GM21526 (cell line): Measurements from ENCODE around the gene NCAPD2.
"Not testable (repeated sequence)": the region's sequence is repeated elsewhere in the genome, so short reads cannot be mapped to it uniquely, and the experiment has no call there.

Experiments used
- ATAC-seq: cut with Tn5 transposase; IDR thresholded peaks from one replicate; pipeline ENCODE4 v1.9.1; 2021; ENCODE audit warnings: moderate library complexity; ENCODE audit not compliant: unreplicated experiment, low FRiP score

The NCAPD2 gene

DNA sequence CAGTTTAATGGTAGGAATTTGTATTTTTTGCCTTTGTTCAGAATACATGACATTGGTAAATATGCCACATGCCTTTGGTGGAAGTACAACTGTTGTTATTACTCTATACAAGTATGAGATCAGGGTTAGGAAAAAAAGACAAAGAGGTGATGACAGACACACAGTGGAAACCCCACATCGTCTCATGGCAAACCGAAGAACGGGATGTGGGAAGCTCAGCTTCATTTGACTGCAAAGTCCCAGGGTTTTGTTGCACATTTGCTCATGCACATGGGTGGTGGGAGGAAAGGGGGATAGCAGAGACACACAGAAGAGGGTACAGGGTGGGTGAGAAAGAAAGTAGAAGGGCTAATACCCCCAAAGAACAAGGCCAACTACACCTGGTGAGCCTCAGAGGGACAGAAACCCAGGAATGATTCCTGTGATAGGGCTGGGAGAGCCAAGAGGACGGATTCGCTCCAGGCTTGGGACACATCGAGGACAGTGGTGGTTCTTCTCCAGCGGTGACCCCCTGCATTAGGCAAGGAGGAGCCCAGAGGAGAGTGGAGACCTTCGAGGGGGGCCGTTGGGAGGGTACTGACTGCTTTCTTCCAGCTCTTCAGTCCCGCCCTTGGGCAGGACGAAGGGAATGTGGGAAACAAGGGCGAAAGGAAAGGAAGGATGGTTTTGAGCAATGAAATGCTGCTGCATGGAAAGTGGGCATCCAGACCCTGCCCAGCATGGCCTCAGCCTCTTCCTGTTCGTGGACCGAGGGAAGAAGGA, 31.5 kb upstream of the NCAPD2 start:
- ATAC-seq, result peak; percentile 5

- no peak for ATAC-seq
Observed at GRCh38 chr12:6463216-6463615, 30.7 kb upstream of the NCAPD2 start.

DNA sequence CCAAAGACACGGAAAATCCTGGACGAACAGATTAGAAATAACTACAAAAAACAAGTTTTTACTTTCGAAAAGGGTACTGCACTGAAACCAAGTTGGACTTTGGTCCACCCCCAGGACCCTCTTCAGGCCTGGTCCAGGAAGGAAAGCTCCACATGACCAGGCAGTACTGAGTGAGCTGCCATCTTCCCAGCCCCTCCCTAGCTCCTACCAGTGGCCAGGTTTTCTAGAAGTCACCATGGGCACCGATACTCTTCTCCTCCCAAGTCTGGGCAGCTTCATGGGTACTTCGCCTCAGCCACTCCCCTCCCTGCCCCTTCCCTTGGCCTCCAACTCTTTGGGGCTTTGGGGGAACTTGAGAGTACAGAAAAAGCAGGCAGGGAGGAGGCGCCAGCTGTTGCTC, 30.0 kb upstream of the NCAPD2 start:
- ATAC-seq, result no peak

DNA sequence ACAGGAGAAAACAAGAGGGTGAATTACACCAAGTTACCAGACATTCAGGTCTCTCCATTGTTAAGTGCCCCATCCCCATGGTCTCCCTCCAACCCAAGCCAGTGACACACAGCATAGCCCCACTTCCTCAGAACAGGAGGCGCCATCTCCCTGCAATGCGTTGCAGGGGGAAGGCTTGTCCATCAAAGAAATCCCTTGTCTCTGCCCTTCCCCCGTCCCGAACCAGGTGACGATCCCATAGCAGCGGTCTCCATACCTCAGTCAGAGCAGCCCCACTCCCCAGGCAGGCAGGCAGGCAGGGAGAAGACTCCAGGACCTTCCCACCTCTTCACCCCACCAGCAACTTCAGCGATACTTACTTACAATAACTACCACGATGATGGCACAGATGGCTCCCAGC, 29.4 kb upstream of the NCAPD2 start:
- ATAC-seq, result no peak

- no peak for ATAC-seq
Observed at GRCh38 chr12:6465467-6466183, 28.3 kb upstream of the NCAPD2 start.

- ATAC-seq, result no peak
Observed at GRCh38 chr12:6466184-6466573, 27.7 kb upstream of the NCAPD2 start.

- not testable (repeated sequence) for ATAC-seq
Observed at GRCh38 chr12:6466751-6467150, 27.2 kb upstream of the NCAPD2 start.

- not testable (repeated sequence) for ATAC-seq
Observed at GRCh38 chr12:6467571-6468282, 26.2 kb upstream of the NCAPD2 start.

DNA sequence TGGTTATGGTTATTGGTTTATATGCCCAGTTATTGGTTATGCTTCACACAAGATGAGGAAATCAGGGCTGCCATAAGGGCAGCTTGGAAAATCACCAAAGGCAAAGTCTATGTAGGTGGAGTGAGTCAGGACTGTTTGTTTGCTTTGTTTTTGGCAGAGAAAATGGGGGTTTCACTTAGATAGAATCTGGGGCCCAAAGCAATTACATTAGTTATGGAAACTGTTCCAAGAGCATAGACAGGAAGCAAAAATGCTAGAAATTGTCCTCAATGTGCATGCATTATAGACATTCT, 25.7 kb upstream of the NCAPD2 start:
- ATAC-seq, result no peak

GRCh38 chr12:6469092-6469491, 24.8 kb upstream of the NCAPD2 start:
- ATAC-seq, result no peak

GRCh38 chr12:6469609-6470374, 24.1 kb upstream of the NCAPD2 start:
- ATAC-seq, result no peak

- ATAC-seq, result peak; percentile 87
Observed at GRCh38 chr12:6470375-6471163, 23.3 kb upstream of the NCAPD2 start, which contains the start of gene VAMP1. Gene VAMP1, minus strand, starts transcription at chr12:6470677. Its CDS starts 146 bp downstream, at chr12:6470531.

DNA sequence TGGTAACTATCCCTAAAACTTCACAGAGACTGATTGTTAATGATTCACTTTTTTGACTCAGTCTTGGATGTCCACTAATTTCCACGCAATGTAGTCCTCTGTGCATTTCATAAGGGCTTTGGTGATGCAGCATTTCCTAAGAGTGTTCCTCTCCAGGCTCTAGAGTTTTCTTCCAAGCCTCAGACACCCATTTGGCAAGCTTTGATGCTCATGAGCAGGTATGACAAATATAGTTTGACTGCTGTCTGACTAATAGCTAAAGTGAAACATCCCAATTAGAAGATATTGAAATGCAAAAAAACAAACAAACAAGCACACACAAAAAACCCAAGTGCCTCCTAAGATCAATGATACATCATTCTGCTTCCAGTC, 21.9 kb upstream of the NCAPD2 start:
- ATAC-seq, result no peak

GRCh38 chr12:6472491-6472890, 21.4 kb upstream of the NCAPD2 start:
- no peak for ATAC-seq

GRCh38 chr12:6475233-6475975, 18.5 kb upstream of the NCAPD2 start:
- not testable (repeated sequence) for ATAC-seq

GRCh38 chr12:6476489-6476888, 17.4 kb upstream of the NCAPD2 start:
- ATAC-seq, result no peak

DNA sequence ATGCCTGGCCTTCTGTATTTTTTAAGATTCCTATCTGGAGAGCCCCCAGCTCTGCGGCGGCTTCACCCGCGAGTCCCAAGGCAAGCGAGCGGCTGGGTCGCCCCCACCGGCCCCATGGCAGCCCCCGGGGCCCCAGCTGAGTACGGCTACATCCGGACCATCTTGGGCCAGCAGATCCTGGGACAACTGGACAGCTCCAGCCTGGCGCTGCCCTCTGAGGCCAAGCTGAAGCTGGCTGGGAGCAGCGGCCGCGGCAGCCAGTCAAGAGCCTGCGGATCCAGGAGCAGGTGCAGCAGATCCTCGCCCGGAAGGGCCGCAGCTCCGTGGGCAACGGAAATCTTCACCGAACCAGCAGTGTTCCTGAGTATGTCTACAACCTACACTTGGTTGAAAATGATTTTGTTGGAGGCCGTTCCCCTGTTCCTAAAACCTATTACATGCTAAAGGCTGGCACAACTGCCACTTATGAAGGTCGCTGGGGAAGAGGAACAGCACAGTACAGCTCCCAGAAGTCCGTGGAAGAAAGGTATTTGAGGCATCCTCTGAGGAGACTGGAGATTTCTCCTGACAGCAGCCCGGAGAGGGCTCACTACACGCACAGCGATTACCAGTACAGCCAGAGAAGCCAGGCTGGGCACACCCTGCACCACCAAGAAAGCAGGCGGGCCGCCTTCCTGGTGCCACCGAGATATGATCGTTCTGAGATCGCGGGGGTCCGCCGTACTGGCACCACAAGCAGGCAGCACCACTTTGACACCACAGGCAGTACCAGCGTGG, 16.1 kb upstream of the NCAPD2 start:
- ATAC-seq, result not testable (repeated sequence)

GRCh38 chr12:6478416-6478815, 15.5 kb upstream of the NCAPD2 start:
- ATAC-seq, result no peak

- no peak for ATAC-seq
Observed at GRCh38 chr12:6488240-6488639, 5.7 kb upstream of the NCAPD2 start.
